C4-2B (cell line): ENCODE measurements around the gene GPBP1L1.

ENCODE experiments used
- CTCF ChIP-seq: fragments of 450-650 bp; conservative IDR thresholded peaks from 2 replicates; pipeline ENCODE4 v1.5.1; 2017; ENCODE audit warnings: mild to moderate bottlenecking
- ZFX ChIP-seq: fragments of 450-650 bp; IDR thresholded peaks from 2 replicates; pipeline ENCODE4 v1.6.1; 2017

- no peak for TF ChIP-seq CTCF
- no peak for TF ChIP-seq ZFX
Measured at GRCh38 chr1:45716700-45717099, 30.4 kb upstream of the GPBP1L1 start.
